GM21529 (cell line): ENCODE measurements around the gene PNLDC1.
"Not testable (repeated sequence)": the region's sequence is repeated elsewhere in the genome, so short reads cannot be mapped to it uniquely, and the experiment has no call there.

ENCODE experiments used
- ATAC-seq: cut with Tn5 transposase; IDR thresholded peaks from one replicate; pipeline ENCODE4 v1.9.1; 2021; ENCODE audit not compliant: unreplicated experiment

The PNLDC1 gene

GRCh38 chr6:159844737-159845645 lies 44.9 kb downstream of the PNLDC1 start:
- no peak for ATAC-seq

- ATAC-seq = not testable (repeated sequence)
These were observed 48.5 kb downstream of the PNLDC1 start for GRCh38 chr6:159848552-159848951.

- ATAC-seq = not testable (repeated sequence)
These were observed 49.8 kb downstream of the PNLDC1 start for GRCh38 chr6:159849851-159850250.

- ATAC-seq = no peak
These were observed 52.8 kb downstream of the PNLDC1 start for GRCh38 chr6:159852877-159853276.

- no peak for ATAC-seq
These were observed 53.7 kb downstream of the PNLDC1 start for GRCh38 chr6:159853754-159854153.

GRCh38 chr6:159854959-159855358 lies 54.9 kb downstream of the PNLDC1 start:
- no peak for ATAC-seq

- ATAC-seq = no peak
These were observed 58.2 kb downstream of the PNLDC1 start for GRCh38 chr6:159858259-159858658.

- ATAC-seq = no peak
These were observed 60.4 kb downstream of the PNLDC1 start for GRCh38 chr6:159860482-159860881.

- no peak for ATAC-seq
These were observed 62.0 kb downstream of the PNLDC1 start for GRCh38 chr6:159862103-159862502.

GRCh38 chr6:159863341-159863740 lies 63.3 kb downstream of the PNLDC1 start:
- ATAC-seq = not testable (repeated sequence)

GRCh38 chr6:159865226-159865920 lies 65.3 kb downstream of the PNLDC1 start:
- no peak for ATAC-seq

GRCh38 chr6:159866286-159867247 lies 66.5 kb downstream of the PNLDC1 start:
- ATAC-seq = no peak
